Inflammatory macrophage (primary cell): ENCODE data around the gene SNRPA1.

ENCODE experiments used
- DNase-seq, 2 donors: peaks; one replicate each; pipeline ENCODE4 v3.0.0-alpha.2; 2020 to 2022

SNRPA1 gene

GRCh38 chr15:101318839-101319238, 23.8 kb upstream of the SNRPA1 start:
- no peak for DNase-seq

- DNase-seq: no peak
Observed at GRCh38 chr15:101318147-101318819, 23.2 kb upstream of the SNRPA1 start.

DNA sequence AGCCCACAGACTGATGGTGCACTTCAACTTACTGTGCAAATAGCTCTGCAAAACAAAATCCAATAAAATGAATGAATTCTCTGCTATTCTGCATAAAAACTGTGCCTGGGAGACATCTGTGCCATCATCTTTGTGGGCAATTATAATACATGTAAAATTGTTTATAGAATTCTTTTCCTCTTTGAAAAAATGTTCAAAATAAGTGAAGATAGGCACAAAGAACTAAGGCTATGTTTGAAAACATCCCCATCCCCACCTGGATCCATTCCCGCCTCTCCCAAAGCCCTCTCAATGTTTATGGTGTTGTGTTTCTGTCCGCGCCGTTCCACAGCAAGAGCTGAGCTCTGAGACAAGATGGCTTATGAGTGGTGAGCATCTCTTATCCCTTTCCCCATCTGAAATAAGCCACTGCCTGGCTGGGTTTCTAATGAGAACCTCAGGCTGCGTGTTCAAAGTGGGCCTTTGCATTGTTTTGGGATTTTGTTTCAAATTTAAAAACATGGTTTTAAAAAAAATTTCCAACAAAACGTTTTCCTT, 22.4 kb upstream of the SNRPA1 start:
- no peak for DNase-seq

GRCh38 chr15:101316529-101316928, 21.5 kb upstream of the SNRPA1 start:
- DNase-seq: no peak

GRCh38 chr15:101315736-101316135, 20.7 kb upstream of the SNRPA1 start:
- no peak for DNase-seq

DNA sequence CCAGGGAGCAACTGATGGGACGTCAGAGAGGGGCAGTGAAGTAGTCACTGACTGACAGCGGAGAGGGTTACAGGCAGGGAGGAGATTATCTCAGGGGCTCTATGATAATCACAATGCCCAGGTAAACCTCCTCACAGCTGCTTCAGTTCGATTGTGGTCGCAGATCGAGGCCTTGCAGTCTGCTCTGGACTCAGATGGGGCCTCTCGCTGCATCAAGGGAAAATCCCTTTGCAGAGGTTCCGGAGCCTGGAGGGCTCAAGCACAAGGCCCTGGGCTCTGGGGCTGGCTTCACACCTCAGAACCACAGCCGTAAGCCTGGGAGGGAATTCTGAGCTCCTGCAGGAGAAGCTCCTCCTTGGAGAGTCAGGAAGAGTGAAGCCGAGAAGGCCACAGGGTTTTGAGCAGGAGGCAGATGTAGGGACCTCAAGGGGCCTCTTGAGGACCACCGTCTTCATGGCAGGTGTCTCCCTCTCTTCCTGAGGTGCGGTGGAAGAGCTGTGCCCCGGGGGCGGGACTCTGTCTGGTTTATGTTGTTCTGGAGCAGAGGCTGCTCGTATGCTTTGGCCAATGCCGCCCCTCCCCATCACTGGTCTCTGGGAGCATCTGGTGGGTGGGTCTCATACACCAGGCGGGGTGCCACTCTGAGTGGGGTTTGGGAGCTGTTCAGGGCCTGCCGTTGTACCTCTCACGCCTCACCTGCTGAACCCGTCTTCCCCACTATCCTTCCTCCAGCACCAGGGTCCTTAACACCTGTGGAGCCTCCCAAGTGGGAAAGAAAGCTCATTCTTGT, 19.5 kb upstream of the SNRPA1 start:
- DNase-seq: no peak

- no peak for DNase-seq
Observed at GRCh38 chr15:101313041-101313761, 18.2 kb upstream of the SNRPA1 start.

- no peak for DNase-seq
Observed at GRCh38 chr15:101310508-101310907, 15.5 kb upstream of the SNRPA1 start.

- DNase-seq: no peak
Observed at GRCh38 chr15:101310161-101310480, 15.1 kb upstream of the SNRPA1 start.

DNA sequence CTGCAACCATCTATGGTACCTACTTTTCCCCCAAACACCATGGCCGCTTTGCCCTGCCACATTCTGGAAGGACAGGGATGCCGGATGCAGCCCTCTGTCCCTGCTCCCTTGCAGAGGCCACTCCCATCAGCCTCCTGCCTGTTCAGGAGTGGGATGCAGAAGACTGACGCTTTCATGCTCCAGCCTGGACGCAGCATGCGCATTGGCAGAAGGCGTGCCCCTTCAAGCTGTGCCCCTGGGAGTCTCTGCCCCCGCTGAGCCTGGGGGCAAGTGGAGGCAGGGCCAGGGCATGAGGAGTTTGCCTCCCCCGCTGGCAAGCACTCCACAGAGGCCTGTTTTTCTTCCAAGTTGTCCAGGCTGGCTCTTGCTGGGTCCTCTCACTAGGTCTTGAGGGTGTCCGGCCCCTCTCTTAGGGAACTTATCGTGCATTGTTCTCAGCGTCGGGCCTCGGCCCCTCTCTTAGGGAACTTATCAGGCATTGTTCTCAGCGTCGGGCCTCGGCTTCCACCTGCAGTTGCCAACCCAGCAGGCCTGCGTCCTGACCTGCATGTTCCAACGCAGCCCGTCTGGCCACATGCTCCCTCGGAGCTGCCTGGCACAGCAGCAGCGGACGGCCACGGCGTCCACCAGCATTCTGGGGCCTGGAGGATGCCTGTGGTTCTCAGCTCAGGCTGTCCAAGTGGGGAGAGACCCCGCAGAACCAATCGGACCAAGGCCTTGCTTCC, 14.6 kb upstream of the SNRPA1 start:
- DNase-seq: no peak

- DNase-seq: no peak
Observed at GRCh38 chr15:101308604-101309435, 13.8 kb upstream of the SNRPA1 start.

GRCh38 chr15:101307897-101308603, 13.0 kb upstream of the SNRPA1 start:
- DNase-seq: no peak

DNA sequence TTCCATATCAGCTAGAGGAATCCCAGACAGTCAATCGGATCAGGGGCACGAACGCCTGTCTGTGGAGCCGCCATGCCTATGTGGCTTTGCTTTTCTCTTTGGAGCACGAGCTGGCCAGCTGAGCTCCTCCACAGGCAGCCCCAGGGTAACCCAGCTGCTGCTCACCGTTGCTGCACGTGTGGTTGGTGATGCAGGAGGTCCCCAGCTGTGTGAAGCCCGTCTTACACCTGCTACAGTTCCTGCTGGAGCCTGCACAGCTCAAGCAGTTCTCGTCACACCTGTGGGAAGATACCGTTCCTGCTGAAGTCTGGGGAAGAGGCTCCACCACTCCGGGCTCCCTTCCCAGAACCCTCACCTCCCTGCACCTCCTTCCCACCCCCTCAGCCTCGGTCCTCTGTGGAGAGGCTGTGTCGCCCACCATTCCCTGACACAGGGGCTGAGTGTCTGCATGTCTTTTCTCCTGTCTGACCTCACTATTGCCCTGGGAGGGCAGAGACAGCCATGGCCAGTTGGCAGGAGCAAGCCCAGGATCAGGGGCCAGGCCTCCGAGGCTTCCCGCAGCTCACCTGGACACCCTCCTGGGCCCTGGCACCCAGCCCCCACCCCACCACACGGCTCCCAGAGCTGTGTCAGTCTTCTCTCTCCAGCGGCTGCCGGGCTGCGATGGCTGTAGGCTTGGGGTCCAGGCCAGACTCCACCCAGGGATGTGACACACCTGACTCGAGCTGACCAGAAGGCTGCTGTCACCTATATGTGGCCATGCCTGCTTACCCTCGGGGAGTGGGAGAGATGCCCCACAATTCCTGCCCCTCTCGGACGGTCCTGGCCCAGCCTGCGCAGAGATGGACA, 12.2 kb upstream of the SNRPA1 start:
- DNase-seq: no peak

- DNase-seq: no peak
Observed at GRCh38 chr15:101306341-101307047, 11.4 kb upstream of the SNRPA1 start.

- no peak for DNase-seq
Observed at GRCh38 chr15:101305820-101306255, 10.8 kb upstream of the SNRPA1 start.

- DNase-seq: no peak
Observed at GRCh38 chr15:101303408-101303807, 8.4 kb upstream of the SNRPA1 start.

- no peak for DNase-seq
Observed at GRCh38 chr15:101296418-101297405, 1.7 kb upstream of the SNRPA1 start.

GRCh38 chr15:101295607-101296161, 636 bp upstream of the SNRPA1 start:
- DNase-seq: no peak
